ENCODE data around the gene KANK3. TPM values are rescaled to one million over a fixed set of nuclear protein-coding genes. Genes with fewer than 3 reads are reported as not detected.
A peak's percentile ranks its signal among the peaks of the same experiment; 100 is the strongest.

KANK3 gene
- total RNA-seq, 4 donors from 2014 or later = 7.1 to 48.7 (median 18.9) TPM

DNA sequence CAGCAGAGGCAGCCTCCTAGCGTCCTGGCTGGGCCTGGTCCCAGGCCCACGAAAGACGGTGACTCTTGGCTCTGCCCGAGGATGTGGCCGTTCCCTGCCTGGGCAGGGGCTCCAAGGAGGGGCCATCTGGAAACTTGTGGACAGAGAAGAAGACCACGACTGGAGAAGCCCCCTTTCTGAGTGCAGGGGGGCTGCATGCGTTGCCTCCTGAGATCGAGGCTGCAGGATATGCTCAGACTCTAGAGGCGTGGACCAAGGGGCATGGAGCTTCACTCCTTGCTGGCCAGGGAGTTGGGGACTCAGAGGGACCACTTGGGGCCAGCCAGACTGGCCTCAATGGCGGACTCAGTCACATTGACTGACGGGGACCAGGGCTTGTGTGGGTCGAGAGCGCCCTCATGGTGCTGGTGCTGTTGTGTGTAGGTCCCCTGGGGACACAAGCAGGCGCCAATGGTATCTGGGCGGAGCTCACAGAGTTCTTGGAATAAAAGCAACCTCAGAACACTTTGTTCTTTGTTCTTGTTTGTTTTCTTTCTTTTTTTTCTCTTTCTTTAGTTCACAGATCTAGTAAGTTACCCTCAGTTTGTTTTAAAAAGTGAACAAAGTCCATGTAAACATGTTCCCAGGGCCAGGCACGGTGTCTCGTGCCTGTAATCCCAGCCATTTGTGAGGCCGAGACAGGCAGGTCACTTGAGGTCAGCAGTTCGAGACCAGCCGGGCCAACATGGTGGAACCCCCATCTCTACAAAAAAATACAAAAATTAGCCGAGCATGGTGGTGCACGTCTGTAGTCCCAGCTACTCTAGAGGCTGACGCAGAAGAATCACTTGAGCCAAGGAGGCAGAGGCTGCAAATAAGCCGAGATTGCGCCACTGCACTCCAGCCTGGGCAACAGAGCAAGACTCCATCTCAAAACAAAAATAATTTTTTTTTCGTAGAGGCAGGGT, 31.1 kb upstream of the KANK3 start:
- ATAC-seq (ENCODE audit: low FRiP score) (no peak), DNase-seq (ENCODE audit: low spot score) (no peak)
- TF ChIP-seq, protein P1, sequence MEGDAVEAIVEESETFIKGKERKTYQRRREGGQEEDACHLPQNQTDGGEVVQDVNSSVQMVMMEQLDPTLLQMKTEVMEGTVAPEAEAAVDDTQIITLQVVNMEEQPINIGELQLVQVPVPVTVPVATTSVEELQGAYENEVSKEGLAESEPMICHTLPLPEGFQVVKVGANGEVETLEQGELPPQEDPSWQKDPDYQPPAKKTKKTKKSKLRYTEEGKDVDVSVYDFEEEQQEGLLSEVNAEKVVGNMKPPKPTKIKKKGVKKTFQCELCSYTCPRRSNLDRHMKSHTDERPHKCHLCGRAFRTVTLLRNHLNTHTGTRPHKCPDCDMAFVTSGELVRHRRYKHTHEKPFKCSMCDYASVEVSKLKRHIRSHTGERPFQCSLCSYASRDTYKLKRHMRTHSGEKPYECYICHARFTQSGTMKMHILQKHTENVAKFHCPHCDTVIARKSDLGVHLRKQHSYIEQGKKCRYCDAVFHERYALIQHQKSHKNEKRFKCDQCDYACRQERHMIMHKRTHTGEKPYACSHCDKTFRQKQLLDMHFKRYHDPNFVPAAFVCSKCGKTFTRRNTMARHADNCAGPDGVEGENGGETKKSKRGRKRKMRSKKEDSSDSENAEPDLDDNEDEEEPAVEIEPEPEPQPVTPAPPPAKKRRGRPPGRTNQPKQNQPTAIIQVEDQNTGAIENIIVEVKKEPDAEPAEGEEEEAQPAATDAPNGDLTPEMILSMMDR (IDR thresholded peaks at IDR 0.05) = no peak

DNA sequence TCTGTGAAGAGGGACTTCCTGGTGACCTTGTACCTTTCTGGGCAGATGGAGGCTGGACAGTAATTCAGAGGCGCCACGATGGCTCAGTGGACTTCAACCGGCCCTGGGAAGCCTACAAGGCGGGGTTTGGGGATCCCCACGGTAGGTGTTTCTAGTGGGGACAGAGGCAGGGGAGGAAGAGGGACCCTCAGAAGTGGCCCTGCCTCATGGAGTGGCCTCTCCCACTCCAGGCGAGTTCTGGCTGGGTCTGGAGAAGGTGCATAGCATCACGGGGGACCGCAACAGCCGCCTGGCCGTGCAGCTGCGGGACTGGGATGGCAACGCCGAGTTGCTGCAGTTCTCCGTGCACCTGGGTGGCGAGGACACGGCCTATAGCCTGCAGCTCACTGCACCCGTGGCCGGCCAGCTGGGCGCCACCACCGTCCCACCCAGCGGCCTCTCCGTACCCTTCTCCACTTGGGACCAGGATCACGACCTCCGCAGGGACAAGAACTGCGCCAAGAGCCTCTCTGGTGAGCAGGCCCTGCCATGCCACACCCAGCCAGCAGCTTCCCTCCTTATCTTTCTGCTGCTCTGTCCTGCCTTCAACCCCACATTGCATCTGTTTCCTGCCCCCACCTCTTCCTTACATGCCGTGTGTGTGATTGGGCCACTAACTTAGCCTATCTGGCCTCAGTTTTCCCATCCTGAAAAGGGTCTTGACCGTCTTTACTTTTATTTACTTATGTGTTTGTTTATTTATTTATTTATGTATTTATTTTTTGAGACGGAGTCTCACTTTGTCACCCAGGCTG, 28.1 kb upstream of the KANK3 start:
- TF ChIP-seq, protein P1 (IDR thresholded peaks at IDR 0.05) = no peak
- ATAC-seq (ENCODE audit: low FRiP score) = no peak
- no peak for DNase-seq (ENCODE audit: low spot score)

DNA sequence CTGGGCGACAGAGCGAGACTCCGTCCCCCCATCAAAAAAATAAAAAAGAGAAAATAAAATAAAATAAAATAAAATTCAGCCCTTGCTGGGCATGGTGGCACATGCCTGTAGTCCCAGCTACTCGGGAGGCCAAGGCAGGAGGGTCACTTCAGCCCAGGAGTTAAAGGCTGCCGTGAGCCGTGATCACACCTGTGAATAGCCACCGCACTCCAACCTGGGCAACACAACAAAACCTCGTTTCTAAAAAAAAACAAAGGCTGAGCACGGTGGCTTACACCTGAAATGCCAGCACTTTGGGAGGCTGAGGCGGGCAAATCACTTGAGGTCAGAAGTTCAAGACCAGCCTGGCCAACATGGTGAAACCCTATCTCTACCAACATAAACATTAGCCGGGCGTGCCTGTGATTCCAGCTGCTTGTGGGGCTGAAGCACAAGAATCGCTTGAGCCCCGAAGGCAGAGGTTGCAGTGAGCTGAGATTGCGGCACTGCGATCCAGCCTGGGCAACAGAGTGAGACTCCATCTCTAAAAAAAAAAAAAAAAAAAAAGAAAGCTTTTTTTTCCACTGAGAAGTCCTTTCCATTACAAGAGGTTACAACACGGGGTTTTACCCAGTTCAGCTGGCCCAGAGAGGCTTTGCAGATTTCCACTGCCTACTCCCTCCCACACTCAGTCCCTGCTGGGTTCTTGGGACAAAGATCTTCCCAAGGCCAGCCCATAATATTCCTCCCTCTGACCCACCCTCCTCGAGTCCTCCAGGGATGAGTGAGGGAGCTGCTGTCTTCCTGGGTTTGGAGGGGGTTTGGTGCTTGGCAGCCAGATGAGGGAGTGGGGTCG, 27.3 kb upstream of the KANK3 start:
- ATAC-seq (ENCODE audit: low FRiP score) = no peak
- no peak for DNase-seq (ENCODE audit: low spot score)
- TF ChIP-seq, protein P1 (IDR thresholded peaks at IDR 0.05) = no peak

DNA sequence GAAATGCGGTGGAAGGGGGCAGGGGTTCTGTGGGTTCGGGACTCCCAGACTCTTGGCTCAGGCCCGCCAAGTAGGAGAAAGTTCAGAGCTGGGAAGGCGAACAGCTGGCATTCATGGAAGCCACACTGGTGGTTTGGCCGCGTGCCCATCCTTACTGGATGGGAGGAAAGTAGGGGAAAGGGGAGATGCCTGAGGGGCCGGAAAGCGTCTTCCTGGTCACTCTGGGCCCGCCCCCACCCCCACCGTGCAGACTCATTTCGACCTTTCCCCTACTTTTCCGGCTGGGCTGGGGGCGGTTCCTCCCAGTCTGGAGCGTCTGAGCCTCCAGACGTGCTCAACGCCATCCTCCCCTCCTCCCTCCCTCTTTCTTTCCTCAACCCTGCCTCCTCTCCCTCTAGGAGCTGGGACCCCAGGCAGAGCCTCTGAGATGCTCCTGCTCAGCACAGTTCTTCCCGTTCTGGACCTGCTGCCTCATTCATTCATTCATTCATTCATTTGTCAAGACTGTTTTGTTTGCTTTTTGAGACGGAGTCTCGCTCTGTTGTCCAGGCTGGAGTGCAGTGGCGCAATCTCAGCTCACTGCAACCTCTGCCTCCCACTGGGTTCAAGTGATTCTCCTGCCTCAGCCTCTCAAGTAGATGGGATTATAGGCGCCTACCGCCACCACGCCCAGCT, 24.4 kb upstream of the KANK3 start:
- ATAC-seq (ENCODE audit: low FRiP score) (peak; percentile 61), DNase-seq (ENCODE audit: low spot score) (peak; percentile 93)
- TF ChIP-seq, protein P1 (IDR thresholded peaks at IDR 0.05) = no peak

DNA sequence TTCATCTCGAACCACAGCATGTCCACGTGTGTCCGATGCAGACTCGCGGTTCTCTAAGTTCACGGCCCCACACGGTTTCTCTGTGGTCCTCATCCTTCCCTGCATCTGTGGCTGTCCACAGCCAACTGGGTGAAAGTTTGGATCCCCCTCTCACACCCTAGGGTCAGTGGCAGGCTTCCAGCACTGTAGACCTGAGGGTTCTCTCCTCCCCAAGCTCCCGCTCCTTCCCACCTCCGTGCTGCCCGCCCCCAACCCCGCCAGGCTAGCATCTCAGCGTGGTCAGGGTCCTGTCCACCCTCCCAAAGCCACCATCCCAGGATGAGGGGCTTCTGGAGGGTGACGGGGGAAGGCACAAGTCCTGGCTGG, 23.9 kb upstream of the KANK3 start:
- peak; percentile 52 for DNase-seq (ENCODE audit: low spot score)
- TF ChIP-seq, protein P1 (IDR thresholded peaks at IDR 0.05) = no peak
- ATAC-seq (ENCODE audit: low FRiP score) = peak; percentile 24

DNA sequence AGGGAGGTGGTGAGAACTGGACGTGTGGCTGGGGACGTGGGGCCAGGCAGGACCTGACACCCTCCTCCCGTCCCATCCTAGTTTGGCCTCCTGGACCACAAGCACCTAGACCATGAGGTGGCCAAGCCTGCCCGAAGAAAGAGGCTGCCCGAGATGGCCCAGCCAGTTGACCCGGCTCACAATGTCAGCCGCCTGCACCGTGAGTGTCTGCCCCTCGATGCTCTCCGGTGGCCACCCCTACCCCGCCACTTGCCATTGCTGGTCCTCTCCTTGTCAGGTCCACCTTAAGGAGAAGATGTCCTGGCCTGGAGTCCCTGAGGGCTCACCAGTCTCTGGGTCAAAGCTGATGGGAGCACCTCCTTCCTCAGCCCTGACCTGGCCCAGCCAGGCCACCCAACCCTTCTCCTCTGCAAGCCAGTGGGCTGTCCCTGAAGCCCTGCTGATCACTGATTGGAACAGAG, 23.1 kb upstream of the KANK3 start:
- no peak for ATAC-seq (ENCODE audit: low FRiP score)
- TF ChIP-seq, protein P1 (IDR thresholded peaks at IDR 0.05) = no peak
- no peak for DNase-seq (ENCODE audit: low spot score)
